ENCODE measurements around the gene SLC43A3. TPM values are rescaled to one million over a fixed set of nuclear protein-coding genes. Genes with fewer than 3 reads are reported as not detected.

SLC43A3 gene
- total and polyA plus RNA-seq, 2 donors (not counting 3 experiments of a cell fraction or from before 2014, with no cell fraction given), result 68.9 to 104 TPM

DNA sequence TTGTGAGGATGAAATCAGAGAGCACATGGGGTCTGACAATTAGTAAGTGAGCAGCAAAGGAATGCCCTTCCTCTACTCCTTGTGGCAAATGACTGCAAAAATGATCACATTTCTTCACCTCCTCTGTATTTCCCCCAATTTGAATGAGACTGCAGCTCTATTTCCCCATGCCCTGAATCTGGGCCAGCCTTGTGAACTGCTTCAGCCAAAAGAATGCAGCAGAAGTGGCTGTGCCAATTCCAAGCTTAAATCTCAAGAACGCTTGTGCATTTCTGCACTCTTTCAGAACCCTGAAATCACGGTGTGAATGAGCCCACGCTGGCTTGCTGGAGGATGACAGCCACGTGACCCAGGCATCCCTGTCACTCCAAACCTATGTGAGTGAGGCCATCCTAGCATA lies 9.9 kb downstream of the SLC43A3 start:
- Histone ChIP-seq H3K27me3 (ENCODE audit: control insufficient read depth in 2 of 2, insufficient read depth in 2 of 2, low read length in 2 of 2) (no peaks in the 10 kb centered on the region), H3K27ac (ENCODE audit: insufficient read depth, low read depth, low read length) (no peak overlapping the region), H3K9me1 (replicated peaks; ENCODE audit: control insufficient read depth, extremely low read depth, insufficient read depth, low read length) (no peaks in the 10 kb centered on the region), H4K20me1 (replicated peaks; ENCODE audit: control insufficient read depth, extremely low read depth, insufficient read depth, low read length) (no peaks in the 10 kb centered on the region), H3K9ac (replicated peaks; ENCODE audit: extremely low read depth, insufficient read depth, low read length) (peak overlapping the region; percentile 26), H3K4me2 (ENCODE audit: insufficient read depth, low read length) (no peak overlapping the region), H3K79me2 (ENCODE audit: control insufficient read depth, insufficient read depth, low read length) (no peaks in the 10 kb centered on the region), H3K4me3 (replicated peaks in 1 of 3; ENCODE audit: insufficient read depth in 1 of 3, low read depth in 1 of 3, low read length in 3 of 3) (no peak overlapping the region), H2AFZ (ENCODE audit: low read depth, low read length) (no peak overlapping the region), H3K9me3 (replicated peaks; ENCODE audit: control insufficient read depth, insufficient read depth, low read length) (no peaks in the 10 kb centered on the region), H3K4me1 (ENCODE audit: control insufficient read depth, extremely low read depth, insufficient read depth, low read length) (peaks cover 32% of the 10 kb centered on the region), H3K36me3 (ENCODE audit: control insufficient read depth in 2 of 2, extremely low read depth in 1 of 2, insufficient read depth in 2 of 2, low read length in 2 of 2) (peaks cover 14 to 17% of the 10 kb centered on the region in 2 experiments)
- POLR2A ChIA-PET, result no interaction called here
- CTCF ChIA-PET, result interaction anchor here (0.6 to 1.5 kb wide), 3 partner anchors 41 to 71 kb away, joined by 3 to 6 read pairs (median 3); no protein-coding TSS in a partner anchor
- intact Hi-C loops (cut with micrococcal nuclease) (no loop called here), dilution Hi-C loops (cut with MboI; ENCODE audit: extremely low pct_ligation_motif_present, low sequenced_read_pairs) (no loop called here)
- TF ChIP-seq JUN (IDR thresholded peaks at IDR 0.05; ENCODE audit: borderline replicate concordance, insufficient read depth, insufficient read length, low read depth), result no peak
- TF ChIP-seq POLR2A (IDR thresholded peaks at IDR 0.05; ENCODE audit: low read depth, low read length), result no peak
- no peak for TF ChIP-seq FOS (IDR thresholded peaks at IDR 0.05; ENCODE audit: borderline replicate concordance, insufficient read depth, low read length)
- no peak for TF ChIP-seq GATA2 (IDR thresholded peaks at IDR 0.05; ENCODE audit: insufficient read depth, insufficient read length, low read depth, low read length)
- no peak for TF ChIP-seq POLR2AphosphoS5 (IDR thresholded peaks at IDR 0.05; ENCODE audit: insufficient read depth, low read depth, low read length)
- TF ChIP-seq, protein P1, sequence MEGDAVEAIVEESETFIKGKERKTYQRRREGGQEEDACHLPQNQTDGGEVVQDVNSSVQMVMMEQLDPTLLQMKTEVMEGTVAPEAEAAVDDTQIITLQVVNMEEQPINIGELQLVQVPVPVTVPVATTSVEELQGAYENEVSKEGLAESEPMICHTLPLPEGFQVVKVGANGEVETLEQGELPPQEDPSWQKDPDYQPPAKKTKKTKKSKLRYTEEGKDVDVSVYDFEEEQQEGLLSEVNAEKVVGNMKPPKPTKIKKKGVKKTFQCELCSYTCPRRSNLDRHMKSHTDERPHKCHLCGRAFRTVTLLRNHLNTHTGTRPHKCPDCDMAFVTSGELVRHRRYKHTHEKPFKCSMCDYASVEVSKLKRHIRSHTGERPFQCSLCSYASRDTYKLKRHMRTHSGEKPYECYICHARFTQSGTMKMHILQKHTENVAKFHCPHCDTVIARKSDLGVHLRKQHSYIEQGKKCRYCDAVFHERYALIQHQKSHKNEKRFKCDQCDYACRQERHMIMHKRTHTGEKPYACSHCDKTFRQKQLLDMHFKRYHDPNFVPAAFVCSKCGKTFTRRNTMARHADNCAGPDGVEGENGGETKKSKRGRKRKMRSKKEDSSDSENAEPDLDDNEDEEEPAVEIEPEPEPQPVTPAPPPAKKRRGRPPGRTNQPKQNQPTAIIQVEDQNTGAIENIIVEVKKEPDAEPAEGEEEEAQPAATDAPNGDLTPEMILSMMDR (IDR thresholded peaks at IDR 0.05; ENCODE audit: extremely low read depth in 1 of 2, insufficient read depth in 1 of 2, low read depth in 1 of 2, low read length in 2 of 2), result no peak
- TF ChIP-seq, protein P2, sequence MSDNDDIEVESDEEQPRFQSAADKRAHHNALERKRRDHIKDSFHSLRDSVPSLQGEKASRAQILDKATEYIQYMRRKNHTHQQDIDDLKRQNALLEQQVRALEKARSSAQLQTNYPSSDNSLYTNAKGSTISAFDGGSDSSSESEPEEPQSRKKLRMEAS (IDR thresholded peaks at IDR 0.05; ENCODE audit: insufficient read depth, insufficient read length), result no peak
- TF ChIP-seq MYC (IDR thresholded peaks at IDR 0.05; ENCODE audit: low read depth, low read length), result no peak
- TF ChIP-seq EZH2 (IDR thresholded peaks at IDR 0.05; ENCODE audit: borderline replicate concordance, low read depth, low read length, severe bottlenecking), result no peak
- no TSS peak for BruUV-seq (replicated peaks)
- DNase-seq (ENCODE audit: low read depth, low spot score), result no peak
- no peak for FAIRE-seq
